ENCODE data around the gene CA10. TPM values are rescaled to one million over a fixed set of nuclear protein-coding genes. Genes with fewer than 3 reads are reported as not detected.

Gene CA10
- total RNA-seq, 1 donor from 2014 or later, result 0.20 TPM

- Mint-ChIP-seq H3K36me3 (no peaks in the 10 kb centered on the region), H3K4me1 (no peaks in the 10 kb centered on the region), H3K27me3 (ENCODE audit: low read depth) (peaks cover 43% of the 10 kb centered on the region), H3K27ac (no peak overlapping the region), H3K4me3 (no peak overlapping the region), H3K9me3 (no peaks in the 10 kb centered on the region)
- no peak for DNase-seq (ENCODE audit: low spot score in 2 of 2, unreplicated experiment in 2 of 2)
- no peak for TF ChIP-seq CTCF (IDR thresholded peaks at IDR 0.05; ENCODE audit: unreplicated experiment)
Measured at GRCh38 chr17:52110923-52111581, 47.5 kb downstream of the CA10 start.

- H3K4me3 Mint-ChIP-seq, result no peak overlapping the region
- H3K36me3 Mint-ChIP-seq, result no peaks in the 10 kb centered on the region
- no peak overlapping the region for H3K27ac Mint-ChIP-seq
- H3K9me3 Mint-ChIP-seq, result no peaks in the 10 kb centered on the region
- H3K4me1 Mint-ChIP-seq, result no peaks in the 10 kb centered on the region
- peaks cover 39% of the 10 kb centered on the region for H3K27me3 Mint-ChIP-seq (ENCODE audit: low read depth)
- peak; percentile 91 for TF ChIP-seq CTCF (IDR thresholded peaks at IDR 0.05; ENCODE audit: unreplicated experiment)
- peak in 1 of 2 experiments; percentile 55 for DNase-seq (ENCODE audit: low spot score in 2 of 2, unreplicated experiment in 2 of 2)
Measured at GRCh38 chr17:52106638-52107261, 51.8 kb downstream of the CA10 start.

GRCh38 chr17:52106072-52106471 lies 52.4 kb downstream of the CA10 start:
- TF ChIP-seq CTCF (IDR thresholded peaks at IDR 0.05; ENCODE audit: unreplicated experiment), result no peak
- Mint-ChIP-seq H3K4me3 (no peak overlapping the region), H3K27ac (no peak overlapping the region), H3K4me1 (no peaks in the 10 kb centered on the region), H3K36me3 (no peaks in the 10 kb centered on the region), H3K27me3 (ENCODE audit: low read depth) (peaks cover 36% of the 10 kb centered on the region), H3K9me3 (no peaks in the 10 kb centered on the region)
- DNase-seq (ENCODE audit: low spot score in 2 of 2, unreplicated experiment in 2 of 2), result no peak

- Mint-ChIP-seq H3K4me1 (no peaks in the 10 kb centered on the region), H3K27me3 (ENCODE audit: low read depth) (peaks cover 33% of the 10 kb centered on the region), H3K9me3 (no peaks in the 10 kb centered on the region), H3K4me3 (no peak overlapping the region), H3K36me3 (no peaks in the 10 kb centered on the region), H3K27ac (no peak overlapping the region)
- no peak for TF ChIP-seq CTCF (IDR thresholded peaks at IDR 0.05; ENCODE audit: unreplicated experiment)
- DNase-seq (ENCODE audit: low spot score in 2 of 2, unreplicated experiment in 2 of 2), result no peak
Measured at GRCh38 chr17:52105591-52105990, 52.9 kb downstream of the CA10 start.

GRCh38 chr17:52096056-52096455 lies 62.5 kb downstream of the CA10 start:
- TF ChIP-seq CTCF (IDR thresholded peaks at IDR 0.05; ENCODE audit: unreplicated experiment), result no peak
- peaks cover 18% of the 10 kb centered on the region for H3K27me3 Mint-ChIP-seq (ENCODE audit: low read depth)
- no peak overlapping the region for H3K4me3 Mint-ChIP-seq
- H3K4me1 Mint-ChIP-seq, result no peaks in the 10 kb centered on the region
- no peak for DNase-seq (ENCODE audit: low spot score in 2 of 2, unreplicated experiment in 2 of 2)
- no peaks in the 10 kb centered on the region for H3K36me3 Mint-ChIP-seq
- no peaks in the 10 kb centered on the region for H3K9me3 Mint-ChIP-seq
- no peak overlapping the region for H3K27ac Mint-ChIP-seq

Data from mesothelial cell of epicardium (in vitro differentiated cells).